Measurements from ENCODE around the gene IL36RN. TPM values are rescaled to one million over a fixed set of nuclear protein-coding genes. Genes with fewer than 3 reads are reported as not detected.

The IL36RN gene
- polyA plus RNA-seq, 1 donor from 2014 or later: not detected

GRCh38 chr2:113085542-113085941 lies 26.5 kb downstream of the IL36RN start:
- Histone ChIP-seq H3K27ac (ENCODE audit: low read length) (no peak overlapping the region), H3K9me3 (ENCODE audit: low read length) (no peaks in the 10 kb centered on the region), H3F3A (ENCODE audit: insufficient read depth, low read length, poor library complexity, severe bottlenecking) (no peaks in the 10 kb centered on the region), H3K36me3 (ENCODE audit: insufficient read depth, low read length) (no peaks in the 10 kb centered on the region), H3K27me3 (ENCODE audit: insufficient read depth, low read depth, low read length) (no peaks in the 10 kb centered on the region), H4K20me1 (ENCODE audit: insufficient read depth) (no peaks in the 10 kb centered on the region), H3K4me2 (ENCODE audit: low read length) (no peak overlapping the region), H3K9me2 (ENCODE audit: insufficient read depth, low read length) (no peaks in the 10 kb centered on the region), H3K4me3 (ENCODE audit: low read length) (no peak overlapping the region), H3K79me2 (replicated peaks; ENCODE audit: insufficient read depth, low read length) (no peaks in the 10 kb centered on the region), H2AFZ (ENCODE audit: low read depth, low read length) (no peak overlapping the region), H3K9ac (ENCODE audit: low read length) (no peak overlapping the region)
- TF ChIP-seq RAD21 (conservative IDR thresholded peaks at IDR 0.05): no peak
- TF ChIP-seq POLR2AphosphoS5 (IDR thresholded peaks at IDR 0.05): no peak
- no peak for TF ChIP-seq MXI1 (conservative IDR thresholded peaks at IDR 0.05; ENCODE audit: poor library complexity, severe bottlenecking)
- TF ChIP-seq CTCF (IDR thresholded peaks at IDR 0.05; ENCODE audit: poor library complexity, severe bottlenecking): no peak
- no peak for TF ChIP-seq EZH2 (IDR thresholded peaks at IDR 0.05; ENCODE audit: borderline replicate concordance, insufficient read depth, low read length, poor library complexity, severe bottlenecking)
- TF ChIP-seq TAF1 (IDR thresholded peaks at IDR 0.05; ENCODE audit: low read depth): no peak

- TF ChIP-seq EP300 (conservative IDR thresholded peaks at IDR 0.05; ENCODE audit: poor library complexity, severe bottlenecking) (no peak), POLR2AphosphoS5 (IDR thresholded peaks at IDR 0.05) (no peak), REST (IDR thresholded peaks at IDR 0.05; ENCODE audit: borderline replicate concordance) (no peak), MXI1 (conservative IDR thresholded peaks at IDR 0.05; ENCODE audit: poor library complexity, severe bottlenecking) (no peak), TAF1 (IDR thresholded peaks at IDR 0.05; ENCODE audit: low read depth) (no peak), CTCF (IDR thresholded peaks at IDR 0.05; ENCODE audit: poor library complexity, severe bottlenecking) (no peak), SMC3 (conservative IDR thresholded peaks at IDR 0.05; ENCODE audit: poor library complexity) (no peak), RAD21 (conservative IDR thresholded peaks at IDR 0.05) (no peak), EZH2 (IDR thresholded peaks at IDR 0.05; ENCODE audit: borderline replicate concordance, insufficient read depth, low read length, poor library complexity, severe bottlenecking) (no peak)
- Histone ChIP-seq H3K9me3 (ENCODE audit: low read length) (no peaks in the 10 kb centered on the region), H2AFZ (ENCODE audit: low read depth, low read length) (no peak overlapping the region), H3K79me2 (replicated peaks; ENCODE audit: insufficient read depth, low read length) (no peaks in the 10 kb centered on the region), H3K9ac (ENCODE audit: low read length) (no peak overlapping the region), H3F3A (ENCODE audit: insufficient read depth, low read length, poor library complexity, severe bottlenecking) (no peaks in the 10 kb centered on the region), H3K4me2 (ENCODE audit: low read length) (no peak overlapping the region), H3K27me3 (ENCODE audit: insufficient read depth, low read depth, low read length) (no peaks in the 10 kb centered on the region), H3K27ac (ENCODE audit: low read length) (no peak overlapping the region), H3K9me2 (ENCODE audit: insufficient read depth, low read length) (no peaks in the 10 kb centered on the region), H4K20me1 (ENCODE audit: insufficient read depth) (no peaks in the 10 kb centered on the region), H3K4me3 (ENCODE audit: low read length) (no peak overlapping the region), H3K36me3 (ENCODE audit: insufficient read depth, low read length) (no peaks in the 10 kb centered on the region)
These were observed 29.4 kb downstream of the IL36RN start for GRCh38 chr2:113088213-113088992.
